GM19468 (cell line): ENCODE measurements around the gene HMGXB4.

Experiments used
- ATAC-seq: cut with Tn5 transposase; IDR thresholded peaks from one replicate; pipeline ENCODE4 v1.9.1; 2021; ENCODE audit warnings: mild to moderate bottlenecking, moderate library complexity, moderate number of reproducible peaks; ENCODE audit not compliant: unreplicated experiment; ENCODE audit errors: extremely low read depth

HMGXB4 gene

DNA sequence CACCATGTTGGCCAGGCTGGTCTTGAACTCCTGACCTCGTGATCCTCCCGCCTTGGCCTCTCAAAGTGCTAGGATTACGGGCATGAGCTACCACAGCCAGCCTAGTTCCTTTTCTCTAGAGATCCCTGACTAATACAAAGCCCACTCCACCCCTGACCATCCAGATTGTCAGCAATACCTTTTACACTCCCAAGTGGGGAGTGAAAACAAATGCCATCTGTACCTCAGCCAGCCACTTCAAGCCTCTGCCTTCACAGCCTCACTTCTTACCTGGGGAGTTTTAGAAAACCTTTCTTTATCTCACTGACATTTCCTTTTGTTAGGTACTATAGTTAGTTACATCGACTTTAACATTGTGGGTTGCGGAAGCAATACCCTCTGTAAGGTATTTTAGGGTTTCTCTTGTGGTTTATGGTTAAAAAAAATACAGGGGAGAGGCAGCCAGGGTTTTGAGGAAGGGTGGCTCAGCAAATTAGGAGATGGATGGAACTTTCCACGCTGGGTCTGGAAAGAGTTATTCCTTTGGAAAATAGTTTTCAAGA lies 51.3 kb downstream of the HMGXB4 start:
- peak; percentile 33 for ATAC-seq

- ATAC-seq, result no peak
Observed at GRCh38 chr22:35310556-35311550, 53.6 kb downstream of the HMGXB4 start.

GRCh38 chr22:35311551-35311999 lies 54.3 kb downstream of the HMGXB4 start:
- no peak for ATAC-seq

GRCh38 chr22:35312198-35313059 lies 55.1 kb downstream of the HMGXB4 start:
- ATAC-seq, result no peak

GRCh38 chr22:35313311-35314121 lies 56.2 kb downstream of the HMGXB4 start:
- no peak for ATAC-seq

DNA sequence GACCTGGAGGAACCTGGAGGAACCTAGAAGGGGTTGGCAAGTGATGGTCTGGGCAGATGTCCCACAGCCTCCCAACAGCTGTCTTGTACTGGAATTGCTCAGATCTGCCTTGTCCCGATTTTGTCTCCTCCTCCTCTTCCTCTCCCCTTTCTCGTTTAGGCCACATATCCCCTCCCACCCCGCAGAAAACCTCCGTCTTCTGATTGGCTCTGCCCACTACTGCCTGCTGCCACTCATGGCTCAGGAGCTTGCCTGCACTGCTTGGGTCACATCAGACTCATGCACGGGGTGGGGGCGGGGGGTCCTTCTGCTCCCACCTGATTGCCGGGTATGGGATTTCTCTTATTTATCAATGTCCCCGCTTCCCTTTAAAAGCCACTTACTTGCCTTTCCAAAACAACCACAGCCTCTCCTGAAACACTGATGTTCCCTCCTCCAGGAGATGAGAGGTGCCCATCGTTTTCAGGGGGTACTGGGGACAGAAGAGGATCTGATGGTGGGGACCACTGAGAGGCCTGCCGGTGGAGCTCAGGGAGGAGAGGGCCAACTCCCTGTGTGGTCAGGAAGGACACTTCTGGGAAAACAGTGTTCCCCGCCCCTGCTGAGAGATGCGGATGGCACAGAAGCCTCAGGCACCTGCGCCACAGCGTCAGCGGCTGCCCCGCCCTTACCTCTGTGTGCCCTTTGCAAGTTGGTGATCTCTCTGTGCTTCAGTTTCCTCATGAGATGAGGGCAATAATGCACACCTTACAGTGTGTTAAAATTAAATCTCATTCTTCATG lies 57.1 kb downstream of the HMGXB4 start:
- ATAC-seq, result no peak

DNA sequence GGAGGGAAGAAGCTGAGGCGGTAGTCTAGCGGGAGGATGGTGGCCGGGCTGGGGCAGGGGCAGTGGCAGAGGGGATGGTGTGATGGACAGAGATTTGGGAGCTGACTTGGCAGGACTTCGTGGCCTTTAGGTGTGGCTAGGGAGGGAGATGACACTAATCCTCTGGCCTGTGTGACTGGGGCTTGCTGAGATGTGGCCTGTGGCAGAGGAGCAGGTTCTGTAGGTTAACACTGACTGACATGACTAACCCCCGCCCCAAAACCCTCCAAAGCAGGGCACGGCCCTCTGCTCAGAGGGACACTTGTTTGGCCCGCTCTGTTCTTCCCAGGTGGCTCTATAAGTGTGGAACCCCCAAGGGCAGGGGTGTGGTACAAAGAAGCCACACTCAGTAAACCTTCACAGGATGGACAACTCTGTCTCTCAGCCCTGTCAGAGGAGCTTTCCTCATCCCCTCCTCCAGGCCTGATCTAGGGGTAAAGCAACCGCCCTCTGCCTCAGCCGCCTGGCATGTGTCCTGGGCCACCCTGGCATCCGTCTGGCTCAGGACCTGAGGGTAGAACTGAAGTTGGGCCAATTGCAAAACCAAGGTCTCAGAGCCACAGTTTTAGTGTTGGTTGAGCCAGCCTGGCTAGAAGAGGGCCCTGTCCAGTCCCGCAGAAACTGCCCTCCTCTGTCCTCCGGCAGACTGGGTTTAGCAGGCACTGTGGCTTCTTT lies 58.0 kb downstream of the HMGXB4 start:
- no peak for ATAC-seq

DNA sequence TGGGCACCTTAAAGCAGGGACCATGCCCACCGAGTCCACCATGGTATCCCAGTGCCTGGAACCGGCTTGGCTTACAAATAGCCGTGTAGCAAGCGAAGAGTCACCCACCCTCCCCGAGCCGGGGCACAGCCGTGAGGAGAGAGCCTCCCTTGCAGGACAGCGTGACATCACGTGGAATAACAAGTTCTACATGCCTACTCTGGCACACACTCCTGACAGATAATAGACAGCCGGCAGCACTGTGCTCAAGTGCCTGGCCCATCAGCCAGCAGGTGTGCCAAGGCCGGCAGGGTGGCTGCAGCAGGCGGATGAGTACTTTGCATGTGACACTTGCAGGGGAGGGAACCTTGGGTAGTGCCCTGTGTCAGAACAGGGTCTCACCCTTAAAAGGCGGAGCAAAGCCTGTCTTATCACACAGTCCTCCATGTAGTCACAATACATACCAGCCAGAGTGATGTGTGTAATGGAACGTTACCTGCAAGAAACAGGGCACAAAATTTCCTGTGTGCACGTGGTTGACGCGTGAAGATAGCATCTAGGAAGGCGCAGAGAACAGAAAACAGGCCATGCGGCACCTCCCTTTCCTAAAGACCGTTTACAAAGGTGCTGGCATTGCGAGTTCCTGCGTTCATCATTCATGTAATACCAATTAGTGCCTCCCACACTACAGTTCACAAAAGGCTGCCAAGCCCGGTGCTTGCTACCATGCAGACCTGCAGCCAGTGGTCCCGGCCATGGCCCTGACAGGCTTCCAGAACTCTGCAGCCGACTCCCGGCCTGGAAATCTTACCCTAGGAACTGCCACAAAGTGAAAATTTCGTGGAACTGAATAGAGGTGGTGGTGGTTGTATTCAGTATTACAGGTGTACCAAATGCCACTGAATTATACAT lies 58.8 kb downstream of the HMGXB4 start:
- ATAC-seq, result no peak

GRCh38 chr22:35316751-35317150 lies 59.5 kb downstream of the HMGXB4 start:
- ATAC-seq, result no peak

DNA sequence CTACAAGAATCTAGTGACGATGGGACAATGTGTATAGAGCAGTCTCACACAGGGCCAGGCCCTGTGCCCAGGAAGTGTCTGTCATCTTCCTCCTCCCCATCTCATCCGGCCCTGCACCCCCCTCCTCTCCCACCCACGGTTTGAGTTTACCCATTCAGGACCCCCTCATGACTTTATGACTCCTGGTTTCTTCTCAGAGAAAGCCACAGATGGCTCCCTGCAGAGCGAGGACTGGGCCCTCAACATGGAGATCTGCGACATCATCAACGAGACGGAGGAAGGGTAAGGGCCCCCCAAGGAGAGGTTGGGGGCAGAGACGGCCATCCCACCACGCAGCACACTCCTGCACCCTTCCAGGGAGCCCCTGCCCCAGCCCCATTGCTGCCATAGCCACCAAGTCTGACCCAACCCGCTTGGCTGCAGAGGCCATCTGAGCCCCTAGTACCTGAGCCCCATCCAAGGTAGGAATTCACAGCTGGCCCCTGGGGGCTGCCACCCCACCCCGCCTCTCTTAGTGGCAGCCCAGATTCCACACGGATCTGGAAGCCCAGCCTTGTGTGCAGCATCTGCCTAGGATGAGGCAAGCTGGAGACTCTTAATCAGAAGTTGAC lies 60.5 kb downstream of the HMGXB4 start:
- no peak for ATAC-seq

DNA sequence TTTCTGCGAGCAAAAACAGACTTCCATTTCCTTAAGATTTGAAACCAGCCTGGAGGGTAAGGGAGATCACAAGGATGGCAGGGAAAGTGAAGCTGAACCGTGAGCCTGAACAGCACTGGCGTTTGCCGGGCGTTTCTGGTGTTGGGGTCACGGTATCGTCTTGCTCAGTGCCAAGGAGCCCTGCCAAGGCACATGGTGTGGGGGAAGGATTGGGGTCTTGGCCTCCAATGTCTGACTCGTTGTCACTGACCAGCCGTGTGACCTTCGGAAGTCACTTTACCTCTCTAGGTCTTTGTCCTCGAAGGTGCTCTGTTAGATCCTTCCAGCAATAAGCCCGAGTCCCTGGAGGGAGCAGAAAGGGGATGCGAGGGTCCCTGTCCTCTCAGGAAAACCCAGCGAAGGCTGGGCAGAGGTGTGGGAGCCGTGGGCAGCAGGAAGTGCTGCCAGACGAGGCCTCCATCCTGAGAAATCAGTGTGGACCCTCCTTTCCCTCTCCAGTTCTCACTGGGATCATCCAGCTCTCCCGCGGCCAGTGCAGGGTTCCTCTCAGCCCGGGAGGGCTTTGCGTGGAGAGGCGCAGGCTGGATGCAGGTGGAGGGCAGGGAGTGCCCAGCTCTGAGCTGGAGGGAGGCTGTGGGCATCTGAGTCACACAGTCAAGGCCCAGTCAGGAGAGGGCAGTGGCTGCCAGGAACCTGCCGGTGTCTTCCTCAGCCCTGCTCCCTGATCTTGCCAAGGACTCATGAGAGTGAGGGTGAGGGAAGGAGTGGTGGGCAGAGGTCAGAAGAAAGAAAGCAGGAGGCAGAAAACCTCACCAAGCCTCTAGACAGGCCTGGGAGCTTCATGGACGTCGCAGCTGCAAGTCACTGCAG lies 61.3 kb downstream of the HMGXB4 start:
- ATAC-seq, result no peak

GRCh38 chr22:35319244-35319985 lies 62.1 kb downstream of the HMGXB4 start:
- no peak for ATAC-seq

DNA sequence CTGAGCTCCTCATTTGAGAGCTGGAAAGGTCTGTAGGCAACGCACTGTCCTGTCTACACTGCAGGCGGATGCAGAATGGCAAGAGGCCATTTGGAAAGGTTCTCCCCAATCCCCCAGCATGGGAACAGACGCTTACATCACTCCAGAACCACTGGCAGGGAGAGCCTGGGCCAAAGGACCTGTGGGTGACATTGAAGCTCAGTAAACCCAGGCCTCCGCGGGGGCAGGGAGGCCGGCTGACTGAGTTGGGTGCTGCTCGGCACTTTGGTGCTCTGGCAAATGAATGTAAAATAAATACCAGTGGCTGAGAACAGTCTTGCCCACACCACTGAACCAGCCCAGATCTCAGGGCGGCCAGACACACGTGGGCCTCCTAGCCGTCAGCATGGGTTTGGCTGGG lies 64.8 kb downstream of the HMGXB4 start:
- ATAC-seq, result no peak

- ATAC-seq, result no peak
Observed at GRCh38 chr22:35322893-35323292, 65.6 kb downstream of the HMGXB4 start.

DNA sequence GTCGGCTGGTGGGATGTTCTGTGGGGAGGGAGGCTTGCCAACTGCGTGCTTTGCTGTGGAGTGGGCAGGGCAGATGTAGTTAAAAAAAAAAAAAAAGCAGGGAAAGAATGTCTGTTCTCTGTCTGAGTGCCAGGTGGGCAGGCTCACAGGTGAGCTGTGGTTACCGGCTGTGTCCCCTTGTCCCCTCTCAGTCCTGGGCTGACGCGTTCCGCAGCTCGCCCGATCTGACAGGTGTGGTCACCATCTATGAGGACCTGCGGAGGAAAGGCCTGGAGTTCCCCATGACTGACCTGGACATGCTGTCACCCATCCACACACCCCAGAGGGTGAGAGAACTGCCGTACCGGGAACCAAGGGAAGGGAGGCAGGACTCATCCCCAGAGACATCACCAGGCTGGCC lies 66.0 kb downstream of the HMGXB4 start:
- no peak for ATAC-seq
